Mucosa of stomach (tissue), 1 donor: ENCODE measurements around the gene NLGN1.

Experiments
- H3K27me3 ChIP-seq: one replicate; pipeline ENCODE4 v1.7.0; 2013; ENCODE audit warnings: mild to moderate bottlenecking, low read length; ENCODE audit not compliant: control insufficient read depth, insufficient read depth
- H3K36me3 ChIP-seq: one replicate; pipeline ENCODE4 v1.7.0; 2013; ENCODE audit warnings: low read length; ENCODE audit not compliant: control insufficient read depth, insufficient read depth
- H3K4me1 ChIP-seq: one replicate; pipeline ENCODE4 v1.7.0; 2013; ENCODE audit warnings: mild to moderate bottlenecking, low read length; ENCODE audit not compliant: control insufficient read depth, insufficient read depth
- H3K4me3 ChIP-seq: one replicate; pipeline ENCODE4 v1.7.0; 2013; ENCODE audit warnings: low read length
- H3K9ac ChIP-seq: one replicate; pipeline ENCODE4 v1.7.0; 2013; ENCODE audit warnings: mild to moderate bottlenecking, low read length, moderate library complexity
- H3K9me3 ChIP-seq: one replicate; pipeline ENCODE4 v1.7.0; 2013; ENCODE audit warnings: mild to moderate bottlenecking, low read length, moderate library complexity; ENCODE audit not compliant: control insufficient read depth
- donor health status: Pancreatic carcinoma.

NLGN1 gene

DNA sequence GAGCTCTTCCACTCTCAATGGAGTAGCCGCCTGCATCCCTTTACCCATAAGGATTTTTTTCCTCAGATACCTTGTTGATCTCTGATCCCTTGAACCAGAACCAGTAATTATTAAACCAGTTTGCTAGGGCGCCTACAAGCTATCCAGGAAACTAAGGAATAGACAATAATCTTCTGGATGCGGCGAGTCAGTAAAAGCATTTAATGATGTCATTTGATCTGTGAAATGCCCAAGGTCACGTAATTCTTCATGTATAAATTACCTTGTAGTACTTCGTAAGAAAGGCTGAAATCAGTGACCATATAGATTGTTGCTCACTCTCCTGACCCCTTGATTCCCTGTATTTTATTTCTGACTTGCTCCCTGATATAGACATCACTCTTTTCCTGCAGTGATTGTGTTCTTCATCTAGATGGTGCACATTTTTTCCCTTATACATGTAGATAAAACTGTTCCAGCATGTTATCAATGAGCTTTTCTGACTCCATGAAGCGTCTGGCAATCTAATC is 913.0 kb downstream of the NLGN1 start:
- Histone ChIP-seq H3K36me3 (no peaks in the 10 kb centered on the region), H3K9ac (no peak overlapping the region), H3K27me3 (no peaks in the 10 kb centered on the region), H3K4me3 (no peak overlapping the region), H3K9me3 (no peaks in the 10 kb centered on the region), H3K4me1 (no peaks in the 10 kb centered on the region)

DNA sequence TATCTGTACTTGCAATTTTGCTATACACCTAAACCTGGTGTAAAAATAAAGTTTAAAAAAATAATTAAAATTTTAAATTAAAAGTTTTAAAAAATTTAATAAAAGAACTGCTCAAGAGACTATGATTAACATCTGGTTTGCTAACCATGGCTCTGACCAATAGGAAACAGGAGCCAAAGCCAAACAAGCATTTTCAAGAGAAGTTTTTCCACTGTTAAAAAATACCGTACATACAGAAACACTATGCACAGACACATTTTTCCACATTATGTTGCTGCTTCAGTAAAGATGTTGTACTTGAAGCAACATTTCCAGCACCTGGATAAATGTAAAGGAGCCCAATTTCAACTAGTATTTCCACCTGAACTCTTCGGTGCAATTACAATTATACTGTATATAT is 917.7 kb downstream of the NLGN1 start:
- Histone ChIP-seq H3K9me3 (no peaks in the 10 kb centered on the region), H3K9ac (no peak overlapping the region), H3K4me3 (no peak overlapping the region), H3K36me3 (no peaks in the 10 kb centered on the region), H3K27me3 (no peaks in the 10 kb centered on the region), H3K4me1 (no peaks in the 10 kb centered on the region)

GRCh38 chr3:174317005-174317404 is 919.5 kb downstream of the NLGN1 start:
- Histone ChIP-seq H3K4me3 (no peak overlapping the region), H3K4me1 (no peaks in the 10 kb centered on the region), H3K36me3 (no peaks in the 10 kb centered on the region), H3K9ac (no peak overlapping the region), H3K9me3 (no peaks in the 10 kb centered on the region), H3K27me3 (no peaks in the 10 kb centered on the region)

GRCh38 chr3:174318181-174318580 is 920.6 kb downstream of the NLGN1 start:
- Histone ChIP-seq H3K36me3 (no peaks in the 10 kb centered on the region), H3K27me3 (no peaks in the 10 kb centered on the region), H3K9ac (no peak overlapping the region), H3K9me3 (no peaks in the 10 kb centered on the region), H3K4me1 (no peaks in the 10 kb centered on the region), H3K4me3 (no peak overlapping the region)

DNA sequence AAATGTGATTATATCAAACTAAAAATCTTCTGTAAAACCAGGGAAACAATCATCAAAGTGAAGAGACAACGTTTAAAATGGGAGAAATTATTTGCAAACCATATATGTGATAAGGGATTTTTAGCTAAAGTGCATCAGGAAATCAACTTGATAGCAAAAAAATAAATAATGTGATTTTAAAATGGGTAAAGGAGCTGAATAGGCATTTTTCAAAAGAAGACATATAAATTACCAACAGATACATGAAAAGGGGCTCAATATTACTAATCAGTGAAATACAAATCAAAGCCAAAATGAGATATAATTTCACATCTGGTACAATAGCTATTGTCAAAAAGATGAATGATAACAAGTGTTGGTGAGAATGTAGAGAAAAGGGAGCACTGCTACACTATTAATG is 924.0 kb downstream of the NLGN1 start:
- H3K27me3 ChIP-seq, result no peaks in the 10 kb centered on the region
- H3K9ac ChIP-seq, result no peak overlapping the region
- no peak overlapping the region for H3K4me3 ChIP-seq
- H3K36me3 ChIP-seq, result no peaks in the 10 kb centered on the region
- H3K4me1 ChIP-seq, result no peaks in the 10 kb centered on the region
- no peaks in the 10 kb centered on the region for H3K9me3 ChIP-seq

GRCh38 chr3:174322789-174323188 is 925.2 kb downstream of the NLGN1 start:
- Histone ChIP-seq H3K4me3 (no peak overlapping the region), H3K36me3 (no peaks in the 10 kb centered on the region), H3K9ac (no peak overlapping the region), H3K4me1 (no peaks in the 10 kb centered on the region), H3K9me3 (no peaks in the 10 kb centered on the region), H3K27me3 (no peaks in the 10 kb centered on the region)

DNA sequence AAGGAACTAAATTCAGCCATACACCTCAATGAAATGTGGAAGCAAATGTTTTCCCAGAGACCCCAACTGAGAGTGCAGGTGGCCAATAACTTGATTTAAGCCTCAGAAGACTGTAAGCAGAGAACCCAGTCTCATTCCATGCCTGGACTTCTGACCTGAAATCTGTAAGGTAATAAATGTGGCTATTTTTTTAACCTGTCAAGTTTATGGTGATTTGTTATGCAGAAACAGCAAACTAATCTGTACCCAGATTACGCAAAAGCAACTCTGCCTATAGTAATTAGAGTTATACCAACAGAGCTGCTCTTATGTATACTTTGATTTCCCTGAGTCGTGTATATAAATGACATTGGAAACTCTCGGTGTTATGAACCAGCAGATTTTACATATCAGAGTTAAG is 927.6 kb downstream of the NLGN1 start:
- no peaks in the 10 kb centered on the region for H3K4me1 ChIP-seq
- no peak overlapping the region for H3K4me3 ChIP-seq
- no peaks in the 10 kb centered on the region for H3K27me3 ChIP-seq
- H3K9ac ChIP-seq, result no peak overlapping the region
- H3K9me3 ChIP-seq, result no peaks in the 10 kb centered on the region
- H3K36me3 ChIP-seq, result no peaks in the 10 kb centered on the region

GRCh38 chr3:174325834-174326700 is 928.5 kb downstream of the NLGN1 start:
- no peaks in the 10 kb centered on the region for H3K9me3 ChIP-seq
- no peak overlapping the region for H3K4me3 ChIP-seq
- no peaks in the 10 kb centered on the region for H3K4me1 ChIP-seq
- H3K27me3 ChIP-seq, result no peaks in the 10 kb centered on the region
- H3K36me3 ChIP-seq, result no peaks in the 10 kb centered on the region
- H3K9ac ChIP-seq, result no peak overlapping the region

- Histone ChIP-seq H3K27me3 (no peaks in the 10 kb centered on the region), H3K9me3 (no peaks in the 10 kb centered on the region), H3K9ac (no peak overlapping the region), H3K4me3 (no peak overlapping the region), H3K36me3 (no peaks in the 10 kb centered on the region), H3K4me1 (no peaks in the 10 kb centered on the region)
Observed at GRCh38 chr3:174329321-174329720, 931.8 kb downstream of the NLGN1 start.

- Histone ChIP-seq H3K4me3 (no peak overlapping the region), H3K4me1 (no peaks in the 10 kb centered on the region), H3K36me3 (no peaks in the 10 kb centered on the region), H3K27me3 (no peaks in the 10 kb centered on the region), H3K9me3 (no peaks in the 10 kb centered on the region), H3K9ac (no peak overlapping the region)
Observed at GRCh38 chr3:174330303-174330702, 932.8 kb downstream of the NLGN1 start.

DNA sequence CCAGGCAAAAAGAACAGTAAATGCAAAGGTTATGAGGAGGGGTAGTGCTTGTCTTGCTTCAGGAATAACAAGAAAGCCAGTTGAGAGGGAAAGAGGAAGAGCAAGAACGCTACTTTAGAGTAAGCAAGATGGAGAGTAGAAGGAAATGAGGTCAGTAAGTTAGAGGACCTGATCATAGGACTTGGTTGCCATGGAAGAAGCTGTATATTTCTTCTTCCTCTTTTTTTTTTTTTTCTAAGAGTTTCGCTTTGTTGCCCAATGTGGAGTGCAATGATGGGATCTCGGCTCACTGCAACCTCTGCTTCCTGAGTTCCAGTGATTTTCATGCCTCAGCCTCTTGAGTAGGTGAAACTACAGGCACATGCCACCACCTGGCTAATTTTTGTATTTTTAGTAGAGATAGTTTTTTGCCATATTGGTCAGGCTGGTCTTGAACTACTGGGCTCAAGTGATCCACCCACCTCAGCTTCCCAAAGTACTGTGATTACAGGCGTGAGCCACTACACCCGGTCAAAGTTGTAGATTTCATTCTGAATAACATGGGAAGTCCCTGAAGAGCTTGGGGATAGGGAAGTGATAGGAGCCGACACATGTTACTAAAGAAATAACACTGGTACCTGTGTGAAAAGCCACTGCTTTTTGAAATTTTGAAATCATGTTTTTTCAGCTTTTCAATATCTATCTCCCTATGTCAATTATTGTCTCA is 933.7 kb downstream of the NLGN1 start:
- Histone ChIP-seq H3K9ac (no peak overlapping the region), H3K9me3 (no peaks in the 10 kb centered on the region), H3K4me3 (no peak overlapping the region), H3K36me3 (no peaks in the 10 kb centered on the region), H3K27me3 (no peaks in the 10 kb centered on the region), H3K4me1 (no peaks in the 10 kb centered on the region)

GRCh38 chr3:174332391-174332790 is 934.8 kb downstream of the NLGN1 start:
- Histone ChIP-seq H3K9me3 (no peaks in the 10 kb centered on the region), H3K4me1 (no peaks in the 10 kb centered on the region), H3K9ac (no peak overlapping the region), H3K36me3 (no peaks in the 10 kb centered on the region), H3K27me3 (no peaks in the 10 kb centered on the region), H3K4me3 (no peak overlapping the region)
